Colonic mucosa (tissue), 4 donors: ENCODE measurements around the gene POLR3C. TPM values are rescaled to one million over a fixed set of nuclear protein-coding genes. Genes with fewer than 3 reads are reported as not detected.

Experiments used
- DNase-seq: peaks from one replicate; pipeline ENCODE4 v3.0.0-alpha.2; 2020
- H3K27ac ChIP-seq: fragments of 200-600 bp; one replicate; pipeline ENCODE4 v1.8.0; 2021
- H3K27me3 ChIP-seq: fragments of 200-600 bp; one replicate; pipeline ENCODE4 v1.8.0; 2021
- H3K36me3 ChIP-seq: fragments of 200-600 bp; one replicate; pipeline ENCODE4 v1.8.0; 2021
- H3K4me1 ChIP-seq: fragments of 200-600 bp; one replicate; pipeline ENCODE4 v1.8.0; 2021; ENCODE audit warnings: mild to moderate bottlenecking
- H3K4me3 ChIP-seq: fragments of 200-600 bp; one replicate; pipeline ENCODE4 v1.8.0; 2021
- H3K9ac ChIP-seq, 2 donors: one replicate each; pipeline ENCODE4 v1.7.0; 2013; ENCODE audit warnings: control low read depth in 2 of 2, low read depth in 2 of 2, low read length in 2 of 2
- H3K9me3 ChIP-seq: fragments of 200-600 bp; one replicate; pipeline ENCODE4 v1.8.0; 2021
- CTCF ChIP-seq: fragments of 200-600 bp; IDR thresholded peaks from one replicate; pipeline ENCODE4 v1.8.0; 2022; ENCODE audit warnings: antibody characterized with exemption, mild to moderate bottlenecking
- intact Hi-C: fragments of 100-400 bp; cut with DNase I; formaldehyde crosslinking; loops from one replicate; pipeline ENCODE4 v1.14.1; 2022
- total RNA-seq, 2 donors: library from RNA; stranded (reverse); fragmentation: NEBNext Ultra II Directional in 1 of 2; extraction: Animal tissue kit (Norgen Biotek cat#: 25700) in 1 of 2; gene quantifications; one replicate each; pipeline ENCODE4 v1.2.1, GENCODE V29; 2021
- donor health status: healthy.
- donor health status: DM: no; HTN: no; CAD: no.
- donor health status: DM: no; HTN: no; CAD: no.

The POLR3C gene
- total RNA-seq, 2 donors from 2014 or later, result 17.2 to 18.8 TPM

DNA sequence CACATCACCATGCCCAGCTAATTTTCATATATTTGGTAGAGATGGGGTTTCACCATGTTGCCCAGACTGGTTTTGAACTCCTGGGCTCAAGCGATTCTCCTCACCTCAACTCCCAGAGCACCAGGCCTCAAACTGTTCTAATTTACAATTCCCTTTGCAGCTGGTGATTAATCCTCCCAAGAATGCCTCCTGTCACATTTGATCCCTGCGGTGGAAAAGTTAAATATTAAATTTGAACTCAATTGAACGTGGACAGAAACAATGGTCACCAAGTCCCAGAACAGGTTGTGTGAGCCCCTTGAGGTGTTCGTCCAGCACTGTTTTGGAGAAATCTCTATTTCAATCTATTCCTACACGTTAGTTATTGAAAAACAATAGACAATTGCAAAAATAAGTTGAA is 63.6 kb downstream of the POLR3C start:
- no peaks in the 10 kb centered on the region for H3K9me3 ChIP-seq

DNA sequence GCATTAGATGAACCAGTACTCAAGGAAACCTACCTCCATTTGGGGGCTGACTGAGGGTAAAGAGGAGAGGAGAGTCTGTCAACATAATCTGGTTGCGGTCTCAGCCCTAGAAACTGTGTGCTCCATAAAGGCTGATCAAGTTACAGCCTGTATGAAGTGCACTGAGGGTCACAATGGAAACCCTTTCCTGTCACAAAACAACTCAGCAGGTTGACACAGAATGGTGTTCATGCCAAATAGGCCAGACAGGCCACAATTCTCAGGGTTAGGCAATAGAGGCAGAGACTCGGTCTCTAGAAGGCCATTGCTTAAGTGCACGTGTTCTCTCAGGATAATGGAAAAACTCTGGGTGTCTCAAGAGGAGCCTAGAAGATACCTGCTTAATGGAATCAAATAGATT is 65.7 kb downstream of the POLR3C start:
- TF ChIP-seq CTCF, result no peak
- intact Hi-C loops, result loop anchor here (2.0 kb wide), 1 partner anchor 123 kb away; no protein-coding TSS in a partner anchor
- Histone ChIP-seq H3K27me3 (no peaks in the 10 kb centered on the region), H3K4me3 (no peak overlapping the region), H3K9me3 (no peaks in the 10 kb centered on the region), H3K27ac (no peak overlapping the region), H3K36me3 (no peaks in the 10 kb centered on the region), H3K4me1 (peaks cover 7% of the 10 kb centered on the region), H3K9ac (no peak overlapping the region)
- DNase-seq, result no peak

More for the DNA sequence above, 63.6 kb downstream of the POLR3C start:
- intact Hi-C loops, result no loop called here
- peaks cover 7% of the 10 kb centered on the region for H3K4me1 ChIP-seq
- no peak for TF ChIP-seq CTCF
- DNase-seq, result no peak
- no peak overlapping the region for H3K27ac ChIP-seq
- no peak overlapping the region for H3K9ac ChIP-seq
- peaks cover 4% of the 10 kb centered on the region for H3K27me3 ChIP-seq
- H3K36me3 ChIP-seq, result no peaks in the 10 kb centered on the region
- no peak overlapping the region for H3K4me3 ChIP-seq

- Histone ChIP-seq H3K4me1 (peaks cover 7% of the 10 kb centered on the region), H3K36me3 (no peaks in the 10 kb centered on the region), H3K27ac (peak overlapping the region; percentile 84), H3K9ac (no peak overlapping the region), H3K4me3 (no peak overlapping the region), H3K27me3 (no peaks in the 10 kb centered on the region), H3K9me3 (no peaks in the 10 kb centered on the region)
- no peak for TF ChIP-seq CTCF
- intact Hi-C loops, result loop anchor here (2.0 kb wide), 1 partner anchor 122 kb away; no protein-coding TSS in a partner anchor
- no peak for DNase-seq
Observed at GRCh38 chr1:145891143-145891542, 67.1 kb downstream of the POLR3C start.

DNA sequence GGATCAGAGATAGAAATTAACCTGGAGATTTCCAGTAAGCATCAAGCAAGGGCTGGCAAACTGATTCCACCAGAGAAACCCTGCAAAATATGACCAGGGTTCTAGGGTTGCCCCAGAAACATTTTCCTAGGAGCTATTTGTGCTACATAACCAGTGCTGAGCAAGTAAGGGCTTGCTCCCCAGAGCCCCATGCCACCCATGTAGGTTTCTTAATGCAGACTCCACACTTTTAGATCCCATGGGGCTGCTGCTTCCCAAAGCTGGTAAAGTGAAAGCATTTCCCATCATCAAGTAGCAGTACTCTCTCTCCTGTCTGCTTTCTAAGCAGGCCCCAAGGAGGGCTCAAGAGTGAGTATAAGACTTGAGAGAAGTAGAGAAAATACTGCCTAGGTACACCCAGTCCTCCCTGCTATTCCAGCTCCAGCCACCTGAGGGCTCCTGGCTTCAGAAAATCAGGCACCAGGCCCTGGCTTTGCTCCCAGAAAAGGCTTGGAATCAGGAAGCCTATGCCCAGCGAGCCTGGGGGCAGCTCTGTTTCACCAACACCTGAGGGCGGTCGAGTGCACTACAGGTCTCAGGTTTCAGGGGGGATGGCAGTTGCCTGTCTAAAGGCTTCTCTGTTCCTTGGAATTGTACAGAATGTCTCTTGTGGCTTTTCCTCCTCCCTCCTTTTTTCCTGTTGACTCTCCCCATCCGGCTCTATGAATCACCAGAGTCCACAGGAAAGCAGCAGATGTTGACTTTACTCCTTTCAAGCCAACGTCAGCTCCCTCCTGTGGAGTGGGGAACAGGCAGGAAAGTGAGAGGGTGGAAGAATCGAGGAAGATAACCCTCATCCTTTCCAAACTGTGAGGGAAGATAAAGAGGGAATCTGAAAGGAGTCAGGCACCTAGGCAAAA is 67.8 kb downstream of the POLR3C start:
- H3K9me3 ChIP-seq, result no peaks in the 10 kb centered on the region
- intact Hi-C loops, result loop anchor here (2.0 kb wide), 1 partner anchor 121 kb away; no protein-coding TSS in a partner anchor
- H3K4me3 ChIP-seq, result no peak overlapping the region
- no peaks in the 10 kb centered on the region for H3K36me3 ChIP-seq
- peak; percentile 90 for TF ChIP-seq CTCF
- peaks cover 7% of the 10 kb centered on the region for H3K4me1 ChIP-seq
- DNase-seq, result peak; percentile 97
- H3K27ac ChIP-seq, result peak overlapping the region; percentile 84
- no peaks in the 10 kb centered on the region for H3K27me3 ChIP-seq
- H3K9ac ChIP-seq, result peak overlapping the region in 1 of 2 donors; percentile 42

DNA sequence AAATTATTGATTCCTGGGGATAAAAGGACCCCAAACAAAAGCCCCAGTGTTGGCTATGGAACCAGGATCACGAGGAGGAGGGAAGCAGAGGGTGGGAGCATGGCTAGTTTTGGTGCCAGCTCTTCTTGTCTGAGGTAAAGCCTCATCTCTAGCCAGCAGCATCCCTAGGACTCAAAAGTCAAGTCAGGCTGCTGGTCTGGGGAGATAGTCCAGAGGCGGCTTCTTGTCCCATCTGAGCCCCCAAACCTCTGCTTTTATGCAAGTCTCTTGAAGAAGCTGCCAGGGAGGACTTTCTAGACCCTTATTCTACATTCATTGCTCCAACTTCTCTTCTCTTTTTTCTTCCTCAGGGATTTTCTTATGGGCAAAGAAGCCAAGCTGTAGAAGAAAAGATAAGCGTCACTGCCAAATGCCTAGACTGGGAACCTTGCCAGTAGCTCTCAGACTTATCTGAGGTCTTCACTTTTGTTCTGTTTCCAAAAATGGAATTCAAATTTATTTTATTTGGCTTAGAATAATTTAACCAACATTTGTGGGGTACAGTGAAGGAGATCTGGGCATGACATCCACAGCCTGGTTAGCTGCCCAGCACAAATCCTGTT is 68.6 kb downstream of the POLR3C start:
- DNase-seq, result no peak
- H3K27me3 ChIP-seq, result no peaks in the 10 kb centered on the region
- no peaks in the 10 kb centered on the region for H3K9me3 ChIP-seq
- H3K4me1 ChIP-seq, result peaks cover 7% of the 10 kb centered on the region
- TF ChIP-seq CTCF, result no peak
- intact Hi-C loops, result no loop called here
- H3K27ac ChIP-seq, result peak overlapping the region; percentile 84
- H3K36me3 ChIP-seq, result no peaks in the 10 kb centered on the region
- H3K9ac ChIP-seq, result peak overlapping the region in 1 of 2 donors; percentile 42
- H3K4me3 ChIP-seq, result no peak overlapping the region
